Thoracic aorta (tissue), 2 donors: ENCODE results near the gene CTNNA3. TPM values are rescaled to one million over a fixed set of nuclear protein-coding genes. Genes with fewer than 3 reads are reported as not detected.

Experiments
- ATAC-seq: fragments of 150-250 bp; one replicate; pipeline ENCODE4 v1.8.0; 2017; ENCODE audit warnings: low read depth; ENCODE audit not compliant: insufficient number of reproducible peaks, low FRiP score
- DNase-seq: peaks from one replicate; pipeline ENCODE4 v3.0.0-alpha.2; 2020; ENCODE audit warnings: low spot score
- H3K27ac ChIP-seq, 2 donors: fragments of 200-600 bp; sonication (generic); 1 replicate in 1 of 2; 2 replicates in 1 of 2; pipeline ENCODE4 v1.5.1; 2016; ENCODE audit warnings: mild to moderate bottlenecking in 2 of 2, moderate library complexity in 2 of 2
- H3K27me3 ChIP-seq: fragments of 200-600 bp; sonication (generic); replicated peaks from 2 replicates; pipeline ENCODE4 v1.6.0; 2016; ENCODE audit warnings: mild to moderate bottlenecking; ENCODE audit not compliant: insufficient read depth
- H3K36me3 ChIP-seq: fragments of 200-600 bp; sonication (generic); one replicate; pipeline ENCODE4 v1.5.1; 2016
- H3K4me1 ChIP-seq, 2 donors: fragments of 200-600 bp; sonication (generic); 1 replicate in 1 of 2; 2 replicates in 1 of 2; pipeline versions ENCODE4 v1.5.1 to v1.6.0; 2016; ENCODE audit warnings: low read depth in 2 of 2, mild to moderate bottlenecking in 1 of 2; ENCODE audit not compliant: control insufficient read depth in 1 of 2
- H3K4me3 ChIP-seq: fragments of 200-600 bp; sonication (generic); 2 replicates; pipeline ENCODE4 v1.5.1; 2016; ENCODE audit warnings: mild to moderate bottlenecking
- H3K9me3 ChIP-seq: fragments of 200-600 bp; sonication (generic); 2 replicates; pipeline ENCODE4 v1.5.1; 2016
- CTCF ChIP-seq: fragments of 200-600 bp; sonication (generic); IDR thresholded peaks from one replicate; pipeline ENCODE4 v1.5.1; 2019; ENCODE audit warnings: antibody characterized with exemption
- total RNA-seq, 2 donors: library from RNA; depleted of rRNA; stranded (reverse); fragments of >200 nt; gene quantifications; one replicate each; pipeline versions ENCODE4 v1.1.0 to v1.2.3, GENCODE V29; 2016

The CTNNA3 gene
- 1 to 10 TPM in 1 of 2 donors, under 1 TPM in 1; 0.95 to 1.2 TPM for total RNA-seq

GRCh38 chr10:67696029-67696428 lies at the start of gene CTNNA3:
TSS of gene CTNNA3 (minus strand) at chr10:67696195.
- no peaks in the 10 kb centered on the region for H3K27me3 ChIP-seq
- peak within 1 kb of the TSS; percentile 44 to 74 for H3K27ac ChIP-seq
- no peaks in the 10 kb centered on the region for H3K9me3 ChIP-seq
- DNase-seq (no peak), ATAC-seq (no peak)
- no peaks in the 10 kb centered on the region for H3K36me3 ChIP-seq
- no peak for TF ChIP-seq CTCF
- H3K4me1 ChIP-seq, result peaks cover 0 to 39% of the 10 kb centered on the region in 2 donors
- H3K4me3 ChIP-seq, result peak within 1 kb of the TSS; percentile 63

- Histone ChIP-seq H3K4me1 (no peaks in the 10 kb centered on the region), H3K36me3 (no peaks in the 10 kb centered on the region), H3K27me3 (no peaks in the 10 kb centered on the region), H3K27ac (no peak overlapping the region), H3K4me3 (no peak overlapping the region), H3K9me3 (no peaks in the 10 kb centered on the region)
- no peak for TF ChIP-seq CTCF
- ATAC-seq, result no peak
- no peak for DNase-seq
These were observed 39.4 kb upstream of the CTNNA3 start for GRCh38 chr10:67735430-67735829.

GRCh38 chr10:67733511-67733910 lies 37.5 kb upstream of the CTNNA3 start:
- no peaks in the 10 kb centered on the region for H3K4me1 ChIP-seq
- no peak for ATAC-seq
- H3K27ac ChIP-seq, result no peak overlapping the region
- no peak overlapping the region for H3K4me3 ChIP-seq
- no peaks in the 10 kb centered on the region for H3K27me3 ChIP-seq
- no peaks in the 10 kb centered on the region for H3K9me3 ChIP-seq
- no peak for DNase-seq
- no peaks in the 10 kb centered on the region for H3K36me3 ChIP-seq
- no peak for TF ChIP-seq CTCF

GRCh38 chr10:67725567-67725966 lies 29.6 kb upstream of the CTNNA3 start:
- no peaks in the 10 kb centered on the region for H3K36me3 ChIP-seq
- H3K27me3 ChIP-seq, result no peaks in the 10 kb centered on the region
- no peak overlapping the region for H3K4me3 ChIP-seq
- no peak overlapping the region for H3K27ac ChIP-seq
- H3K4me1 ChIP-seq, result no peaks in the 10 kb centered on the region
- no peak for TF ChIP-seq CTCF
- no peaks in the 10 kb centered on the region for H3K9me3 ChIP-seq
- DNase-seq, result no peak
- ATAC-seq, result no peak

GRCh38 chr10:67723601-67724000 lies 27.6 kb upstream of the CTNNA3 start:
- no peak for ATAC-seq
- TF ChIP-seq CTCF, result no peak
- no peak overlapping the region for H3K4me3 ChIP-seq
- no peaks in the 10 kb centered on the region for H3K4me1 ChIP-seq
- no peaks in the 10 kb centered on the region for H3K36me3 ChIP-seq
- no peaks in the 10 kb centered on the region for H3K27me3 ChIP-seq
- no peaks in the 10 kb centered on the region for H3K9me3 ChIP-seq
- no peak overlapping the region for H3K27ac ChIP-seq
- no peak for DNase-seq
